C1 segment of cervical spinal cord (tissue), 14 donors: ENCODE measurements around the gene DDTL.
A peak's percentile ranks its signal among the peaks of the same experiment; 100 is the strongest.
"Not testable (repeated sequence)": the region's sequence is repeated elsewhere in the genome, so short reads cannot be mapped to it uniquely, and the experiment has no call there.

Source experiments
- DNase-seq, 14 donors: peaks; one replicate each; lab custom pipeline; 2025; lab: John Stamatoyannopoulos, UW

The DDTL gene

DNA sequence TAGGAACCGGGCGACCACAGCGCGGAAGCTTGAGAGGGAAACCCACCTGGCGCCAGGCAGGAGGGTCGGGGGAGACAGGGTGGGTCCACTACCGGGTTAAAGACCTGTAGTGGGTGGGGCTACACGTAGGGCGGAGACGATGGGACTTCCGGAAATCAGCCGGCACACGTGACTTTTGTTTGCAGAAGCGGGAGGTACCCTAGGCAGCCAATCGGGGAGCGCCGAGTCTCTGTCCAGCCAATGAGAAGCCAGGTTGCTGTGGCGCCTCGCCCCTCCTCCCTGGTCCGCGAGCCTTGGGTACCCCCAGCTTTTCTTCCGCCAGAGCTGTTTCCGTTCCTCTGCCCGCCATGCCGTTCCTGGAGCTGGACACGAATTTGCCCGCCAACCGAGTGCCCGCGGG, at the start of gene DDTL:
Gene DDTL, plus strand, starts transcription at position 321 of the 400 bp plus-strand sequence. Its CDS starts 27 bp downstream, at position 348.
- not testable (repeated sequence) for DNase-seq

DNA sequence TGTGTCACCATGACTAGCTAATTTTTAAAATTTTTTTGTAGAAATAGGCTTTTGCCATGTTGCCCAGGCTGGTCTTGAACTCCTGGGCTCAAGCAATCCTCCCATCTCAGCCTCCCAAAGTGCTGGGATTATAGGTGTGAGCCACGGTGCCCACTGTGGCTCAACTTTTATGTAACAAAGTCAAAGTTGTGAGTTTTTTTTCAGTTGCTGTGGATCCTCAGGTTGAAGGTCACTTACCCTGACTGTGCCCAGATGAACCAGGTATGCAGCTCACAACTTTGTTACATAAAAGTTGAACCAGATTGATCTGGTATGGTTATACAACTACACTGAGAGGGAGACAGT, 46.4 kb upstream of the DDTL start:
- not testable (repeated sequence) for DNase-seq

DNA sequence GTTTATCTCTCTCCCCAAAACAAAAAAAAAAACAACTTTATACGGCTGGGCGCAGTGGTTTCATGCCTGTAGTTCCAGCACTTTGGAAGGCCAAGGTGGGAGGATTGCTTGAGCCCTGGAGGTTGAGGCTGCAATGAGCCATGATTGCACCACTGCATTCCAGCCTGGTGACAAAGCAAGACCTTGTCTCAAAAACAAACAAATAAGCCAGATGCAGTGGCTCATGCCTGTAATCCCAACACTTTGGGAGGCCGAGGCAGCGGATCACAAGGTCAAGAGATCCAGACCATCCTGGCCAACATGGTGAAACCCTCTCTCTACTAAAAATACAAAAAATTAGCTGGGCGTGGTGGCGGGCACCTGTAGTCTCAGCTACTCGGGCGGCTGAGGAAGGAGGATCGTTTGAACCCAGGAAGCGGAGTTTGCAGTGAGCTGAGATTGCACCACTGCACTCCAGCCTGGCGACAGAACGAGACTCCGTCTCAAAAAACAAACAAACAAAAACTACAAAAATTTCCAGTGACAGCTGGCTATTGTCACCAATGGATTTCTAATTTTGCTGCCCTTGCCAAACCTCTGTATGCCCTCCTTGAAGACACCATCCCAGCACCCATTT, 45.0 kb upstream of the DDTL start:
- DNase-seq, result not testable (repeated sequence)

DNA sequence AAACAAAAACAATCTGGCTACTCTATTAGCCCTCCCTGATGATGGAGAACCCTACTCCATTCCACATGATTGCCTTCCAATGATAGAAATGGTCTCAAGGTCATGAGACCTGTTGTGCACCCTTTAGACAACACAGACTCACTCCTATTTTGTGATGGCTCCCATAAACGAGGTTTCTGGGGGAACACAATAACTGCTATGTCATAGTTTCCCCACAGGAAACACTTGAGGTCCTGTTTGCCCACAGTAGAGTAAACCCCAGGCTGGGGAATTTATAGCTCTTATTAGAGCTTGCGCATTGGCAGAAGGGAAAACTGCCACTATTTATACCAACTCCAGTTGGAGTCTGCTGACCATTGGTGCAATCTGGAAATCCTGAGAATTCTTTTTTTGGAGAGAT, 43.8 kb upstream of the DDTL start:
- no peak for DNase-seq

DNA sequence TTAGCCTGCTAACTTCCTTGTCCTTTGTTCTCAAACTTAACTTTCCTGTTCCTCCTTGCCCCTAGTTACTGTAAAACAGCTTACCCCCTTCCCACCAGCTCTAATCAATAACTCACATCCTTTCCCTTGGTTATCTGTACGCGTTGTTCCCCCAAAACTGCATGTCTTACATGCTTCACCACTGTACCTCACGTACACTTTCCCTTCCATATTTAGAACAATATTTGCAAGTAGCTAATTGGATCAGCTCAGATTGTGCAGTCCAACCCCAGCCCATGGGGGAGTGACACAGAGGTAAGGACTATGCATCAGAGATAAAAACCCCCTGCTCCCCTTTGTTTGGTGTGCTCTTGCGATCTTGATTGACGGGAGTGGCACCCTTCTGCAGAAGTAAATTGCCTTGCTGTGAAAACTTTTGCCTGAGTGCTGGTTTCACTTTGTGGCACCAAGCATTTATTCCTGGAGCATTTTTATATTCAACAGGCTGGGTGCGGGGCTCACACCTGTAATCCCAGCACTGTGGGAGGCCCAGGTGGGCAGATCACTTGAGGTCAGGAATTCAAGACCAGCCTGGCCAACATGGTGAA, 41.6 kb upstream of the DDTL start:
- no peak for DNase-seq

DNA sequence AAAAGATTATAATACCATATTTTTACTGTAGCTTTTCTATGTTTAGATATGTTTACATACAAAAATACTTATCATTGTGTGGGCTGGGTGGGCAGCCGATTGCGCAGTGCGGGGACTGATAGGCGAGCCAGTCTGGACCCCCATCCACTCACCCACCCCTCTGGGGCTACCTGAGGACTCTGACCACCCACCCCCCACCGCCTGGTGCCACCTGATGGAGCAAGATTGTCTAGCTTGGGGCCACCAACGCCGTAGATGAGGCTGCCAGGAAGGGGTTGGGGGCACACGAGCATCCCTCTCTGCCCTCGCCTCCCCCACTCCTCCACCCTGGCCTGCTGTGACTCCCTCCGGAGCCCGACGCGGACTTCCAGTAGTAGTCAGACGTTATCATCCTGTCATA, 40.1 kb upstream of the DDTL start:
- no peak for DNase-seq

DNA sequence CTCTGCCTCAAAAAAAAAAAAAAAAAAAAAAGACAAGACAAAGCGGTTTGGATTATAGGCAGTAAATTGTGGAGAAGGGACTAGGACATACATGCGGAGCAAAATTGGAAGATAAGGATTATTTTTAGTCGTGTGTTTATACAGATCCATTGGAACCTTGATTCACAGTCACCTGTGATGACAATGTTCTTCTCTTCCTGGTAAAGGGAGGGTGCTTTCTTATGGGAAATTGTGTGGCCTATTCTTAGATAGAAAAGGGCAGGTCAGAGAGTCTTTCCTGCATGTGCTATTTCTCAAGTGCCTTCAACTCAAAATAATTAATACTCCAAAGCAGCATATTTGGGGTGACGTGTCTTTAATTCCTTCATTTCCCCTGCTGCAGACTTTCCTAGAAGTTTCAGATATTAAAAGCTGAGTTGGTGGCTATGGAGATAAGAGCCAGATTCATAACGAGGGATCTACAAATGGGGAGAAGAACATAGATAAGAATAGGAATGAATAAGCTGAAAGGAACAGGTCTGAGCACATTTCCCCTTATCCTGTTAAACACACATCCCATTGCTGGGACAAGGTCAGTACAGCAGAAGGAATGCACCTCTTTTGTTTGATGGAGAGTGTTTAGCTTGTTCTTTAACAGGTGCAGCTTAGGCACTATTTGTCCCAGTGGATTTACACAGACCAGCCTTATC, 28.2 kb upstream of the DDTL start:
- DNase-seq, result no peak

DNA sequence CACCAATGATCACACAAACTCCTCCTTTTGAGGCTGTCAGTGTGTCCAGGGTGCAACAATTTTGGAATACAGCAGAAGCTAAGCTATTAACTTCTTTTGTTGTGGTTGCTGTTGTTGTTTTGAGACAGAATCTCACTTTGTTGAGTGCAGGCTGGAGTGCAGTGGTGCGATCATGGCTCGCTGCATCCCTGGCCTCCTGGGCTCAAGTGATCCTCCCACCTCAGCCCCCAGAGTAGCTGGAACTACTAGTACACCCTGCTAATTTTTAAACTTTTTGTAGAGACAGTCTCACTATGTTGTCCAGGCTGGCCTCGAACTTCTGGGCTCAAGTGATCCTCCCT, 27.7 kb upstream of the DDTL start:
- no peak for DNase-seq

DNA sequence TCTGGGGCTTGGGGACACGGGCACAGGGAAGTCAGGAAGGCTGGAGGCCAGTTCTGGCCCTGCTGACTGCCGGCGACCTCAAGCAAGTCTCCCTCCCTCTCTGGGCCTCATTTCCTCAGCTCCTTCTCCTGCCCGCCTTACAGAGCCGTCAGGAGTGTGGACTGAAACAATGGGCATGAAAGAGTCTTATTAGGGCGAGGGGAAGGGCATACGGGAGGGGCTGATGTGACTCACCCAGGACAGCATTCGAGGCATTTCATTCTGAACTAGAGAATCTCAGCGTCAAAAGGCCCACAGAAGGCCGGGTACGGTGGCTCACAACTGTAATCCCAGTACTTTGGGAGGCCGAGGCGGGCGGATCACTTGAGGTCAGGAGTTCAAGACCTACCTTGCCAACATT, 26.5 kb upstream of the DDTL start:
- not testable (repeated sequence) for DNase-seq

DNA sequence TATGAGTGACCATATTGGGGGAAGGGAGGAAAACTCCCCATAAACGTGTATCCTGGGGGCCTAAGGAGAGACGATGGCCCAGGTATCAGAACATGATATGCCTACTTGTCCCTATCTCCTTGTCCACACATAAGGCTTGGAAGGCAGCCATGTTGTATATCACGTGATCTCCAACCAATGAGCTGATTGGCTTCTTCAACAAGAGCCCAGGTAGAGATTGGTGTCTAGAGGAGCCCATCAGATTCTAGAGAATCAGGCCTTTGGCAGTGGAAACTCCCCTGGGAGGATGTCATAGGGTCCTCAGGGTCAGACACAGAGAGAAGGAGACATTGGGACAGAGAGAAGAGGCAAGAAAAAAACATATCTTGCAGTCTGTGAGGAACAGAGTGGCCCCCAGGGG, 19.3 kb upstream of the DDTL start:
- not testable (repeated sequence) for DNase-seq

DNA sequence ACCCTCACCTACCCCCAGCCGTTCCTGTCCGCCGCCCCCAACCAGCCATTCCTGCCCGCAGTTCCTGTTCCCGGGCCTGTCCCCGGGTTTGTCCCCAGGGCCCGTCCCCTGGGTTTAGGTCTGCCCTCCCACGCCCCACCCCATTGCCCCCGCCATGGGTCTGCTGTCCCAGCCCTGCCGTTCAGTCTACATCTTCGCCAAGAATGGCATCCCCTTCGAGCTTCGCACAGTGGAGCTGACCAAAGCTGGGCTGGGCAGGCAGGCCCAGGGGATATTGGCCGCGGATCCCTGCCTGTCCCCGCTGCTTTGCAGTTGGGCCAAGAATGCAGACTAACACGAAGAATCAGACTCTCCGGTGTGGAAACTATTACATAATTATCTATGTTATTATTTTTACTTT, 16.9 kb upstream of the DDTL start:
- DNase-seq, result not testable (repeated sequence)

DNA sequence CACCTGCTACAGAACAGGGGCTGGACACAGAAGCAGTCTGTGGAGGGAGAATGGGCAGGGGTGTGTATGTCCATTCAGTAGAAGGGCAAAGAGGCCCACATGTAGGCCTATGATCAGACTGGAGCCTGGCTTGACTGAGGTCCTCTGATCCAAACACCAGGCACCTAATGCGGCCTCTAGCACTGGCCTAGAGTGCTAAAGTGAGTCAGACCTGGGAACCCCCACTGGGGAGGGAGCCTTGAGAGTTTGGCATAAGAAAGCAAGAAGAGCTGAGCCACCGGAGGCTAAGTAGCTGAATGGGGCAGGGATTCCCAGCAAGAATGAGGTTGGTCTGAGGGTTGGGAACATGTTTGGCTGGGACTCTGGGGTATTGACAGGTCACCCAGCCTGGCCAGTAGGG, 15.3 kb upstream of the DDTL start:
- DNase-seq, result not testable (repeated sequence)

DNA sequence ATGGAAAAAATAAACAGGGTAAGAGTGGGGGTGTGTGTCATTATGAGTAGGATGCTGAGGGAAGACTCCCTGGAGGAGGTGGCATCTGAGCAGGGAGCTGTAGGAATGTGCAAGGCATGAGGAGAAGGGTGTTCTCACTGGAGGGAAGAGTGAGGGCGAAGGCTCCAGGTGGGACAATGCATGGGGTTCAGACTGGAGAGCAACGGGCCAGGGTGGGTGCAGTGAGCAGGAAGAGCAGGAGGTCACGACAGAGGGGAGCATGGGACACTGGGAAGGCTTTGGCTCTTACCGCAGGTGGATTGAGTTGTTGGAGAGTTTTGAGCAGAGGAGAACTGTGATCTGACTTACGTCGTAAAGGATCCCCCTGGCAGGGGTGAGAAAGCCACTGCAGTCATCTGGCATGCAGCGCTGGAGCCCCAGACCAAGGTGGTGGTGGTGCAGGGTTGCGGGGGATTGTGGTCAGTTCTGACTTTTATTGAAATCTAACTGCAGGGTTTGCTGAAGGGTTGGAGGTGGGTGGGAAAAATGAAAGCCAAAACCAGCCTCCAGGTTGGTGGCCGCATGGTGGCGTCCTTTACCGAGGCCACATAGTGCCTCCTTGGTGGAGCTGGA, 13.8 kb upstream of the DDTL start:
- not testable (repeated sequence) for DNase-seq

DNA sequence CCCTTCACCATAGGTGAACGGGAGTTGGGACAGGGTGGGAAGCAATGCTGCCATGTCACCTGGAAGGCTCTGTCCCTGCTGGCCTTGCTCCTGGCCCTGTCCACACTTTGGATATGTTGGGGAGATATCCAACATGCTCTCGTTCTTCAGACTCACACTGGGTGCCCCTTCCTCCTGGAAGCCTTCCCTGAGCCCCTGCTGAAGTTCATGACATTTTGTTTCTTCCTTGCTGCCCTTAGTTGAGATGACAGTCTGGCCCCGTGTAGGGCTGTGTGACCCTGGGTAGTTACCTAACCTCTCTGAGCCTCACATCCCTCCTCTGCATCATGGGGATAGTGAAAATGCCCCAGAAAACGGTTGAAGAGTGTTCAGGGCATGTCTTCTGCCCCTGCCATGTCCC, 13.2 kb upstream of the DDTL start:
- DNase-seq, result not testable (repeated sequence)

DNA sequence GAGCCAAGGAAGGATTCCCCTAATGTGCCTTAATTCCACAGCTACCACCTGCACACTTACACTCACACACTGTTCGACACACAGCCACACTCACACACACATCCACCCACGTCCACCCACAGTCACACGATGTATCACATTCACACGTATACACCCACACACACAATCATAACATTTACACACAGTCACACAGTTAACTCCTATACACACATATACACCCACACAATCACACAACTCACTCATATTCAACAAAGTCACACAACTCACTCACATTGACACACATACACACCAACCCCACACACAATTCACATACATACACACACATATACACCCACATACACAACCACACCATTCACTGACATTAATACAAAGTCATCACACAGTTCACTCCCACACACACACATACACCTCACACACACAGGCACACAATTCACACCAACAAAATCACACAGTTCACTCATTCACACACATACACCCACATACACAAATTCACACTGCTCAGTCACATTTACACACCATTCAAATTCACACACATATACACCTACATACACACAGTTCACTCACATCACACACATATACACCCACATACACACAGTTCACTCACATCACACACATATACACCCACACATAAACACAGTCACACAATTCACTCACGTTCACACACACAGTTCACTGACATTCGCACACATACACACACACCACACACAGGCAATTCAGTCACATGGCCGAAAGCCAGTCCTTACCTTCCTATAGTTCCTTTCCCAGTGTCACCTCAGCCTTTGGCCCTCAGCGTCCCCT, 12.3 kb upstream of the DDTL start:
- not testable (repeated sequence) for DNase-seq

DNA sequence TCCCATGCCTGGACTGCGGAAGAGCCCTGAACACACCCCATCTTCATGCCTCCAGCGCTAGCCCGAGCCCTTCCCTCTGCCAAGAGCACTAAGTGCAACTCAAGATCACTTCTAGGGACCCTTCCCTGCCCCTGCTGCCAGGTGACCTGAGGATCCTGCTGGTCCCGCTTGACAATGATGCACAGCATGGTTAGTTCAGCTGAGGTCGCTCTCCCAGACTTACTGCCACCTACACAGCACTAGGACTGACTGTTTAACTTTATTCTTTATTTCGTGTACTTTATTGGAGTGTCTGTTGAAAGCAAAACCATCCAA, 11.7 kb upstream of the DDTL start:
- DNase-seq, result not testable (repeated sequence)

DNA sequence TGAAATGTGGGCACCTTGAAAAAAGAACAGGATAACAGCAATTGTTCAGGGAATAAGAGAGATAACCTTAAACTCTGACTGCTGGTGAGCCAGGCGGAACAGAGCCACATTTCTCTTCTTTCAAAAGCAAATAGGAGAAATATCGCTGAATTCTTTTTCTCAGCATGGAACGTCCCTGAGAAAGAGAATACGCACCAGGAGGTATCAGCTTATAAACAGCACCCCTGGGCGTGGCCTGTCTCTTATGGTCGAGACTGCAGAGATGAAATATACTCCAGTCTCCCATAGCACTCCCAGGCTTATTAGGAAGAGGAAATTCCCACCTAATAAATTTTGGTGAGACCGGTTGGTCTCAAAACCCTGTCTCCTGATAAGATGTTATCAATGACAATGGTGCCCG, 10.8 kb upstream of the DDTL start:
- not testable (repeated sequence) for DNase-seq

DNA sequence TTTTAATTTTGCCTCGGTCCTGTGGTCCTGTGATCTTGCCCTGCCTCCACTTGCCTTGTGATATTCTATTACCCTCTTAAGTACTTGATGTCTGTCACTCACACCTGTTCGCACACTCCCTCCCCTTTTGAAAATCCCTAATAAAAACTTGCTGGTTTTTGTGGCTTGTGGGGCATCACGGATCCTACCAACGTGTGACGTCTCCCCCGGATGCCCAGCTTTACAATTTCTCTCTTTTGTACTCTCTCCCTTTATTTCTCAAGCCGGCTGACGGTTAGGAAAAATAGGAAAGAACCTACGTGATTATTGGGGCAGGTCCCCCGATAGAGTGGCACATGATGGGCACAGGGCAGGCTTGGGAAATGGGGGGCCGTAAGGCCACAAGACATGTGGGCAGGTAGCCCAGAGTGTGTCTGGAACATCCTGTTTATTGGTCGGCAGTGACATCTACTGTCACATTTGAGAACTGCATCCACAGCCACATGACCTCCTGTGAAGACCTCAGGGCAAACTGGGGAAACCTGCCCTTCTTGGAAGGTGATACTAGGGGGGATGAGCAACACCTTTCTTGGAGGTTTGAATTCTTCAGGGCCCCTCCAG, 10.3 kb upstream of the DDTL start:
- DNase-seq, result peak in 13 of 14 donors; percentile 14 to 75 (median 62)

DNA sequence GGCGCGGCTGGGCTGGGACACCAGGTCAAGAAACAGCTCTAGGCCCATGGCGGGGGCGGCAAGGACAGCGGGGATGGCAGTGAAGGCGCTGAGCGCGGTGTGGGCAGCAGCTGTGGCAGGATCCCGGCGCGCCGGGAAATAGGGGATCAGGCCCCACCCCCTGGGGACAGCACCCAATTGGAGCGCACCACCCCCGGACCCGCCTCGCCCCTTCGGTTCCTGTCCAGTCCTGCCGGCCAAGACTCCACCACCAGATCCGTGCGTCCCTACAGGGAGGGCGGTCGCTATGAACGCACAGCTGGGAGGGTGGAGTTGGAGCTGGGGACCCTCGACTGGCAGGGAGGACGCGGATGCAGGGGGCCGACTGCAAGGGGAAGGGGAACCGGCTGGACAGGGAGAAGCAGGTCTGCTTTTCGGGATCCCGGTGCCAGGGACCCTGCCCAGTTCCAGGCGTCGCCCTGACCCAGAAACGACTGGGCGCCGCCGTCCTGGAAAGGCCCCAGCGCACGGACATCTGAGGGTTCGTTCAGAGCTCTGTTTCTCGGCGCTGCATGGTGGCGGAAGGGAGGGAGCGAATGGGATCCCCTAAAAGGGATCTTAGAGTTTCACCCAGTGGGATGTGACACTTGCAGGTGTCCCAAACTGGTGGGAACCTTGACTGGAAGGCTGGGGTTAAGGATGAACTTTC, 5.5 kb upstream of the DDTL start, which contains the start of gene GSTT2B:
Gene GSTT2B, minus strand, starts transcription at position 112 of the 688 bp plus-strand sequence. Its CDS starts 64 bp downstream, at position 48.
- DNase-seq, result not testable (repeated sequence)

DNA sequence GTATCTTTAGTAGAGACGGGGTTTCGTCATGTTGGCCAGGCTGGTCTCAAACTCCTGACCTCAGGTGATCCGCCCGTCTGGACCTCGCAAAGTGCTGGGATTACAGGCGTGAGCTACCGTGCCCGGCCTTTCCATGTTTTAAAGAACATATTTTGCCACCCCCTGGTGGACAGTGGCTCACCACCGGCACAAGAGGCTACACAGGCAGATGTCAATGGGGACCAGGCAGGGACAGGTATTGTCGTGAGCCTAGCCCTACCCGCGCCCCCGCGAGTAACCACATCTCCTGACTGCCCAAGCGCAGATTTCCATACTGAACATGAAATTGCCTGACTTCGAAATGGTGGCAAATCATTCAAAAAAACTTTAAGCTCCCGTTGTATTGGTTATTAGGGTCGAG, 594 bp upstream of the DDTL start:
- DNase-seq, result not testable (repeated sequence)

DNA sequence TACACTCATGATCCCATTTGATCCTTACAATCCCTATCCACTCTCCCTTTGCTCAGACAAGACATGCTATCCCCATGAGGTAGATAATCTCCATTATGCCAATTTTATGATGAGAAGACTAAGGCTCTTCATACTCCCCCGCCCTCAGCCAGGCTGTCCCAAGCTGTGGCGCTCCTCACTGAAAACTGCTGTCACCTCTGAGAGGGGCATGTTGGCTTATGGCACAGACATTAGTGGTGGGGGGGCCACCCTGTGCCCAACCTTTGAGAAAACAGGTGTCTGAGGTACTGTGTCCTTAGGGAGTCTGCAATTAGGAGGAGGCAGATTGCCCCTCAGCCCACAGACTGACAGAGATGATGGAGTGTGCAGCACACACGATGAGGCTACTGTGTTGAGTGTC, 2.4 kb downstream of the DDTL start:
- DNase-seq, result no peak
